ENCODE results near the gene IFT80. TPM values are rescaled to one million over a fixed set of nuclear protein-coding genes. Genes with fewer than 3 reads are reported as not detected.
A peak's percentile ranks its signal among the peaks of the same experiment; 100 is the strongest.

IFT80 gene
- 10 to 100 TPM; 22.8 to 25.9 TPM for total RNA-seq

DNA sequence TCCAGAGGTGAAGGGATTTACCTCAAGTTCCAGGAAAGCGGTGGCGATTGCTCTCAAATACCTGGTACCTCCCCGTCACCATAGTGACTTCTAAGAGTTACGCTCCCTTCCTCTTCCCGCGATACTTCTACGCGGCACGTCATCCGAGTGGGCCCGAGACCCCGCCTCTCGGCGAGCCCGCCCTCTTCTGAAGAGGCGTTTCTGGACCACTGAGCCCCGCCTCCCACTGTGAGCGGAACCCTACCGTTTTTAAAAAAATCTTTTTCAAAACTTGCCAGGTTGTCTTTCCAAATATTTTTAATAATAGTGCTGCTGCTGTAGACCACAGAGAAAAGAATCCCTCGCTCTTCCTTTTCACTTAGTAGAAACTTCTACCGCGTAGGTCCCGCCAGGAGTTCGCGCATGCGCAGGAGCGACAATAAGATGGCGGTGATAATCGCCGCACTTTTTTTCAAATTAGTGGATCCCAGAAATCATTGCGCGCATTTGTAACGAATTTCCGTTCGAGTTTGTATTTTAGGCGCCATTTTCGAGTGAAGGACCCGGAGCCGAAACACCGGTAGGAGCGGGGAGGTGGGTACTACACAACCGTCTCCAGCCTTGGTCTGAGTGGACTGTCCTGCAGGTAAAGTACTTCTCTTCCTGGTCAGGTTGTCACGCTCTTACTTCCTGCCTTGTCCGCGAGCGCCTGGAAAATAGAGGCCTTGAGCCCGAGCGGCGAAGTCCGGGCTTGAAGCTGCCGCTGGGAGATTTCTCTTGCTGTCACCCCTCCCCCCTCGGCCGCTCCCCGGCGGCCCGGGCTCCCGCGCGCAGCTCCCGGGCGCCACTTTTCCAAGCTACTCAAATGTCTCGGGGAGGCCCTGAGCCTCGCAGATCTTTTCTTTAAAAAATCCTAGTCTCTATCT is at the start of gene IFT80, which contains the start of gene SMC4:
IFT80 (minus strand) TSS at position 101 of the 905 bp plus-strand sequence. CDS start 14,625 bp downstream, outside the sequence.
SMC4 (plus strand) TSS at position 526 of the 905 bp plus-strand sequence. CDS start 1,177 bp downstream, outside the sequence.
- H3K4me1 Mint-ChIP-seq: peaks cover 44% of the 10 kb centered on the region
- peak; percentile 97 for DNase-seq
- peaks cover 49% of the 10 kb centered on the region for H3K36me3 Mint-ChIP-seq (ENCODE audit: low read depth)
- no peaks in the 10 kb centered on the region for H3K9me3 Mint-ChIP-seq
- ChIA-PET CTCF (interaction anchor here (0.6 to 2.0 kb wide), 7 partner anchors 9 to 50 kb away, joined by 3 to 11 read pairs (median 4); partner anchors contain the start of gene TRIM59), POLR2A (interaction anchor here (0.7 to 4.6 kb wide), 21 partner anchors 13 to 823 kb away, joined by 3 to 211 read pairs (median 4); partner anchors contain the start of genes KPNA4, PPM1L and TRIM59)
- H3K27ac Mint-ChIP-seq: peak within 1 kb of the TSS; percentile 89
- H3K27me3 Mint-ChIP-seq: no peaks in the 10 kb centered on the region
- peak within 1 kb of the TSS; percentile 94 for H3K4me3 Mint-ChIP-seq

DNA sequence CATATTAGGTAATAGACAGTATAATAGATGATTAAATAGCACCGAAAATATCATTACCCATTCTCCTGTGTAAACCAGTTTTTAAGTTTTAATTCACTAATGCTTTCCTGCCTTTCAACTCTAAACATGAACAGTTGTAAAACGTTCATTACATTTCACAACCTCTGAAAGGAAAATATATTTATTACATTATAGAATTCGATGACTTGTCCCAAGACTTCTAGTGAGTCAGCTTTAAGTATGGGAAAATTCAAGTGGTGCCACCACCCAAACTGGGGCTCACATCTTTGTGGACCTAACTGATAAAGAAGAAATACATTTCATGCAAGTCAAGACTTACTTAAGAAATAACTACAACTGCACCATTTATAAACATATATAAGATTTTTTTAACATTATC is 48.5 kb upstream of the IFT80 start:
- ChIA-PET CTCF (interaction anchor here (2.4 kb wide), 1 partner anchor 46 kb away, joined by 7 read pairs; no protein-coding TSS in a partner anchor), POLR2A (interaction anchor here (1.0 to 8.6 kb wide), 7 partner anchors 11 to 108 kb away, joined by 3 to 211 read pairs (median 70); partner anchors contain the start of genes IFT80 and SMC4)
- peak overlapping the region; percentile 89 for H3K4me3 Mint-ChIP-seq
- DNase-seq: no peak
- H3K9me3 Mint-ChIP-seq: no peaks in the 10 kb centered on the region
- peaks cover 58% of the 10 kb centered on the region for H3K36me3 Mint-ChIP-seq (ENCODE audit: low read depth)
- peaks cover 56% of the 10 kb centered on the region for H3K4me1 Mint-ChIP-seq
- H3K27me3 Mint-ChIP-seq: no peaks in the 10 kb centered on the region
- H3K27ac Mint-ChIP-seq: no peak overlapping the region

DNA sequence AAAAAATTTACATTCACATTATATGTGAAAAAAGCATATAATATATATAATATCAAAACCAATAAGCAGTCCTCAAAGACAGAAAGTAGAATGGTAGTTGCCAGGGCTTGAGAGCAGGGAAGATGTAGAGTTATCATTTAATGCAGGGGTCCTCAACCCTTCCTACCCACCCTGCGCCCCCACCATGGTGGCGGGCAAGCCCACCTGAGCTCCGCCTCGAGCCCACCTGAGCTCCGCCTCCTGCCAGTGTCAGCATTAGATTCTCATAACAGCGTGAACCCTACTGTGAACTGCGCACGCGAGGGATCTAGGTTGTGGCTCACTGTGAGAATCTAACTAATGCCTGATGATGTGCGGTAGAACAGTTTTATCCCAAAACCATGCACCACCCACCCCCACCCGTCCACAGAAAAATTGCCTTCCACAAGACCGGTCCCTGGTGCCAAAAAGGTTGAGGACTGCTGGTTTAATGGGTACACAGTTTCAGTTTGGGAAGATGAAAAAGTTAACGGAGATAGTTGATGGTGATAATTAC is 47.6 kb upstream of the IFT80 start:
- CTCF ChIA-PET: interaction anchor here (0.8 to 2.4 kb wide), 2 partner anchors 31 to 45 kb away, joined by 3 to 7 read pairs; no protein-coding TSS in a partner anchor
- Mint-ChIP-seq H3K4me1 (peaks cover 63% of the 10 kb centered on the region), H3K27ac (peak overlapping the region; percentile 45), H3K36me3 (ENCODE audit: low read depth) (peaks cover 66% of the 10 kb centered on the region), H3K4me3 (peak overlapping the region; percentile 68), H3K27me3 (no peaks in the 10 kb centered on the region), H3K9me3 (no peaks in the 10 kb centered on the region)
- no peak for DNase-seq
- POLR2A ChIA-PET: interaction anchor here (5.5 to 8.6 kb wide), 4 partner anchors 10 to 48 kb away, joined by 70 to 211 read pairs (median 132); partner anchors contain the start of genes IFT80 and SMC4

DNA sequence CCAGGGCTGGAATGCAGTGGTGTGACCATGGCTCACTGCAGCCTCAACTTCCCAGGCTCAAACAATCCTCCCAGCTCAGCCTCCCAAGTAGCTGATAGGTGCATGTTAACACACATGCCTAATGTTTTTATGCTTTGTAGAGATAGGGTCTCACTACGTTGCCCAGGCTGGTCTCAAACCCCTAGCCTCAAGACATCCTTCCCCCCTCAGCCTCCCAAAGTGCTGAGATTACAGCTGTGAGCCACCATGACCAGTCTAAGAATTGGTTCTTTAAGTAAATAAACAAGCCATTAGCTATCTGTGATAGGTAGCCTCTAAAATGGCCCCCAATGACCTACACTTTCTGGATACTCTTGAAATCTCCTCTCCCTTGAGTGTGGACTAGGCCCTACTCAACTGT is 46.8 kb upstream of the IFT80 start:
- peak overlapping the region; percentile 6 for H3K4me3 Mint-ChIP-seq
- H3K9me3 Mint-ChIP-seq: no peaks in the 10 kb centered on the region
- peaks cover 72% of the 10 kb centered on the region for H3K36me3 Mint-ChIP-seq (ENCODE audit: low read depth)
- peaks cover 67% of the 10 kb centered on the region for H3K4me1 Mint-ChIP-seq
- CTCF ChIA-PET: interaction anchor here (0.8 kb wide), 1 partner anchor 30 kb away, joined by 3 read pairs; no protein-coding TSS in a partner anchor
- H3K27me3 Mint-ChIP-seq: no peaks in the 10 kb centered on the region
- H3K27ac Mint-ChIP-seq: no peak overlapping the region
- POLR2A ChIA-PET: interaction anchor here (1.6 to 8.6 kb wide), 5 partner anchors 9 to 48 kb away, joined by 4 to 211 read pairs (median 97); partner anchors contain the start of genes IFT80 and SMC4
- no peak for DNase-seq

DNA sequence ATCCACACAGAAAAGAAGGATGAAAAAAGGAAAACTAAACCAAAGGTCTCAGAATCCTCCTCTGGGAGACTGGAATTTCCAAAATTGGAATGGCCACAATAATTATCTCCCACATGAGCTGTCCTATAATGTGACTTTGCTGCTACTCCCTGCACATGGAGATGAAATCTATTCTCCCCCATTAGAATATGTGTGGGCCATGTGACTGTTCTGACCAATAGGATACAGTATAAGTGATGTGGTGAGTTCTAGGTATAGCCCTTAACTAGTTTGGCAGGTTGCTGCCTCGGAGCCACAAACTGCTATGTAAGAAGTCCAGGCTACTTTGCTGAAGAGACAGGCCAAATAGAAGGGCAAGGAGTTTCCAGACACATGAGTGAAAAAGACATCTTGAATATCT is 45.4 kb upstream of the IFT80 start:
- ChIA-PET POLR2A (interaction anchor here (1.0 to 8.6 kb wide), 4 partner anchors 8 to 41 kb away, joined by 3 to 168 read pairs (median 37); no protein-coding TSS in a partner anchor), CTCF (interaction anchor here (1.1 to 2.3 kb wide), 3 partner anchors 30 to 36 kb away, joined by 4 to 7 read pairs (median 6); no protein-coding TSS in a partner anchor)
- no peak for DNase-seq
- Mint-ChIP-seq H3K27me3 (no peaks in the 10 kb centered on the region), H3K9me3 (no peaks in the 10 kb centered on the region), H3K4me1 (peaks cover 66% of the 10 kb centered on the region), H3K36me3 (ENCODE audit: low read depth) (peaks cover 77% of the 10 kb centered on the region), H3K4me3 (no peak overlapping the region), H3K27ac (peak overlapping the region; percentile 12)

DNA sequence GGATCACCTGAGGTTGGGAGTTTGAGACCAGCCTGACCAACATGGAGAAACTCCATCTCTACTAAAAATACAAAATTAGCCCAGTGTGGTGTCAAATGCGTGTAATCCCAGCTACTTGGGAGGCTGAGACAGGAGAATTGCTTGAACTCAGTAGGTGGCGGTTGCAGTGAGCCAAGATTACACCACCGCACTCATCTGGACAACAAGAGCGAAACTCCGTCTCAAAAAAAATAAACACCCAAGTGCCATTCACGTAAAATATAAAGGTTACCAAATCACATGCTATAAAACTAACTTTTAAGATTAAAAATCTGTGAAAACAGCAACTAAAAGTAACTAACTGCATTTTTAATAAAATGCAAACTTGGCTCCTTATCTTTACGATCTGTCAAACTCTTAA is 41.7 kb upstream of the IFT80 start:
- H3K27me3 Mint-ChIP-seq: no peaks in the 10 kb centered on the region
- no peak overlapping the region for H3K4me3 Mint-ChIP-seq
- H3K4me1 Mint-ChIP-seq: peaks cover 78% of the 10 kb centered on the region
- no peak overlapping the region for H3K27ac Mint-ChIP-seq
- no peaks in the 10 kb centered on the region for H3K9me3 Mint-ChIP-seq
- ChIA-PET CTCF (no interaction called here), POLR2A (interaction anchor here (0.8 to 1.5 kb wide), 4 partner anchors 8 to 41 kb away, joined by 3 to 16 read pairs (median 5); partner anchors contain the start of genes IFT80, SMC4 and TRIM59)
- no peak for DNase-seq
- H3K36me3 Mint-ChIP-seq (ENCODE audit: low read depth): peaks cover 81% of the 10 kb centered on the region

DNA sequence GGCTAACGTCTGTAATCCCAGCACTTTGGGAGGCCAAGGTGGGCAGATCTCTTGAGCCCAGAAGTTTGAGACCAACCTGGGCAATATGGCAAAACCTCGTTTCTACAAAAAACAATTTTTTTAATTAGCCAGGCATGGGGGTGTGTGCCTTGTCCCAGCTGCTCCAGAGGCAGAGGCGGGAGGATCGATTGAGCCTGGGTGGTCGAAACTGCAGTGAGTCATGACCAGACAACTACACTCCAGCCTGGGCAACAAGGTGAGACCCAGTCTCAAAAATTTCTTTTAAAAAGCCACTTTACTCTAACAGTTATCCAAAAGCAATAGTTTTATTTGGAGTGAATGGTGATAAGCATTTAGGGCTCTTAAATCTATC is 38.0 kb upstream of the IFT80 start:
- Mint-ChIP-seq H3K27me3 (no peaks in the 10 kb centered on the region), H3K27ac (peak overlapping the region; percentile 59), H3K4me1 (peaks cover 68% of the 10 kb centered on the region), H3K4me3 (no peak overlapping the region), H3K36me3 (ENCODE audit: low read depth) (peaks cover 83% of the 10 kb centered on the region), H3K9me3 (no peaks in the 10 kb centered on the region)
- ChIA-PET CTCF (interaction anchor here (1.0 kb wide), 1 partner anchor 24 kb away, joined by 3 read pairs; no protein-coding TSS in a partner anchor), POLR2A (interaction anchor here (1.1 to 5.0 kb wide), 7 partner anchors 11 to 50 kb away, joined by 3 to 70 read pairs (median 5); partner anchors contain the start of gene TRIM59)
- no peak for DNase-seq

DNA sequence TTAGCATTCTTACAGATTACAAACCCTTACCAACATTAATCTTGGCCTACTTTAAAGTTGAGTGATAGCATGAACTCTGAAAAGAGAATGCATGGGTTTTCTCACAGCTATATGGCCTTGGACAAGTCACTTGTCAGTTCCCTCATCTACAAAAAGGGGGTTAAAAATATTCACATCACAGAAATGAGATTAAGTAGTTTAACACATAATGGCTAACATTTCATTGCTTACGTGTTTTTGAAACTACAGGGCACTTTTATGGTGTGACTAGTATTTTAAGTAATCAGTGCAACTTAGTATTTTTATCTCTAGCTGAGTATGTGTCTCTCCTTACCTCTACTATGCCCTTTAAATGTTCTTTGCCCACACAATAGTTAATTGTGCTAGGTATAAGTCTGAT is 36.7 kb upstream of the IFT80 start:
- peaks cover 83% of the 10 kb centered on the region for H3K36me3 Mint-ChIP-seq (ENCODE audit: low read depth)
- CTCF ChIA-PET: interaction anchor here (1.3 to 4.6 kb wide), 2 partner anchors 21 to 429 kb away, joined by 3 to 27 read pairs; no protein-coding TSS in a partner anchor
- H3K27ac Mint-ChIP-seq: peak overlapping the region; percentile 59
- H3K27me3 Mint-ChIP-seq: no peaks in the 10 kb centered on the region
- H3K9me3 Mint-ChIP-seq: no peaks in the 10 kb centered on the region
- no peak for DNase-seq
- peaks cover 57% of the 10 kb centered on the region for H3K4me1 Mint-ChIP-seq
- H3K4me3 Mint-ChIP-seq: no peak overlapping the region
- POLR2A ChIA-PET: interaction anchor here (0.6 to 5.0 kb wide), 15 partner anchors 8 to 130 kb away, joined by 3 to 70 read pairs (median 7); partner anchors contain the start of genes KPNA4, SMC4 and TRIM59

DNA sequence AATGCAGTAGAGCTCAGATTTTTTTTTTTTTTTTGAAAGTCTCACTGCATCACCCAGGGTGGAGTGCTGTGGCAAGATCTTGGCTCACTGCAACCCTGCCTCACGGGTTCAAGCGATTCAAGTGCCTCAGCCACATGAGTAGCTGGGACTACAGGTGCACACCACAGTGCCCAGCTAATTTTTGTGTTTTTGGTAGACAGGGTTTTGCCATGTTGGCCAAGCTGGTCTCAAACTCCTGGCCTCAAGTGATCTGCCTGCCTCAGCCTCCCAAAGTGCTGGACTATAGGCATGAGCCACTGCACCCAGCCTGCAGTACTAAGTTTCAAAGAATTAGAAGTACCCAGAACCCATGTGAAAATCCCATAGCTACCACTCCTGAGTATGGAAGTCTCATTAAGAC is 36.1 kb upstream of the IFT80 start:
- CTCF ChIA-PET: interaction anchor here (1.3 to 4.6 kb wide), 2 partner anchors 20 to 429 kb away, joined by 3 to 27 read pairs; no protein-coding TSS in a partner anchor
- H3K4me3 Mint-ChIP-seq: no peak overlapping the region
- POLR2A ChIA-PET: interaction anchor here (1.1 to 5.0 kb wide), 11 partner anchors 10 to 35 kb away, joined by 3 to 70 read pairs (median 8); partner anchors contain the start of genes SMC4 and TRIM59
- peaks cover 81% of the 10 kb centered on the region for H3K36me3 Mint-ChIP-seq (ENCODE audit: low read depth)
- no peak for DNase-seq
- no peak overlapping the region for H3K27ac Mint-ChIP-seq
- no peaks in the 10 kb centered on the region for H3K9me3 Mint-ChIP-seq
- no peaks in the 10 kb centered on the region for H3K27me3 Mint-ChIP-seq
- peaks cover 52% of the 10 kb centered on the region for H3K4me1 Mint-ChIP-seq

DNA sequence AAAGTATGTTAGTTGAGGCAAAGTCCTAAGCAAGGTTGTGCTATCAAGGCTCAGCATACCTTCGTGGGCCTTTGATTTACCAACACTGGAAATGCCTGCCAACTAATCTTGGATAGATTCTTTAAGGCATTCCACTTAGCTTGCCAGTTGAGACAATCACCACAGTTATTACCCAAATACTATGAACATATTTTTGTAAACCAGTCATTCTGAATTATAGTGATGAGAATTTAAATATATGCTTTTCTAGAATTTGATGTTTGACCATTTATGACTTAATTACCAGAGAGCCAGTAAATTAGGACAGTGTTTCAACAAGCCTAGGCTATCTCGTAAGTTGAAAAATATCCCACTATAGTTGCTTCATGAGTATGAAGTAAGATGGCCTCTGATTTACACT is 35.0 kb upstream of the IFT80 start:
- Mint-ChIP-seq H3K4me1 (peaks cover 47% of the 10 kb centered on the region), H3K36me3 (ENCODE audit: low read depth) (peaks cover 78% of the 10 kb centered on the region), H3K27me3 (no peaks in the 10 kb centered on the region), H3K9me3 (no peaks in the 10 kb centered on the region), H3K27ac (no peak overlapping the region), H3K4me3 (no peak overlapping the region)
- no peak for DNase-seq
- CTCF ChIA-PET: interaction anchor here (4.6 kb wide), 1 partner anchor 19 kb away, joined by 27 read pairs; no protein-coding TSS in a partner anchor
- POLR2A ChIA-PET: interaction anchor here (1.3 to 5.0 kb wide), 7 partner anchors 14 to 31 kb away, joined by 3 to 70 read pairs (median 8); partner anchors contain the start of gene TRIM59

DNA sequence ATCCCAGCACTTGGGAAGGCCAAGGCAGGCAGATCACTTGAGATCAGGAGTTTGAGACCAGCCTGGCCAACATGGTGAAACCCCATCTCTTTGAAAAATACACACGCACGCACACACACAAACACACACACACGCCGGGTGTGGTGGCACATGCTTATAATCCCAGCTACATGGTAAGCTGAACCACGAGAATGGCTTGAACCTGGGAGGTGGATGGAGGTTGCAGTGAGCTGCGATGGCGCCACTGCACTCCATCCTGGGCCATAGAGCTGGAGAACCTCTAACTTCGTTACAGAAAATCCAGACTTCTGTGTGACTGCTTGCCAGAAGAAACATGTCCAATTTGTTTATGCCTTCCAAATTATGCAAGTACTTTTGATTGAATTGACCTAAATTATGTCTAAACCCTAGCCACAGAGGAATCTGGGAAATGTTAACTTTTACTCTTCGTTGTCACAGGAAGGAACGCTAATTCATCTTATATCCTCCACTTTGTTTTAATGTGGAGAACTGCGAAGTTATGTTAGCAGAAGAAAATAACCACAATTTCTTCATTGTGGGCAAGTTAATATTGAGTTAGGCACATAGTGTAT is 28.9 kb upstream of the IFT80 start:
- H3K27ac Mint-ChIP-seq: peak overlapping the region; percentile 26
- DNase-seq: no peak
- no peaks in the 10 kb centered on the region for H3K9me3 Mint-ChIP-seq
- POLR2A ChIA-PET: interaction anchor here (1.0 to 3.2 kb wide), 6 partner anchors 8 to 15 kb away, joined by 3 to 14 read pairs (median 6); no protein-coding TSS in a partner anchor
- no peaks in the 10 kb centered on the region for H3K27me3 Mint-ChIP-seq
- H3K4me3 Mint-ChIP-seq: no peak overlapping the region
- H3K36me3 Mint-ChIP-seq (ENCODE audit: low read depth): peaks cover 85% of the 10 kb centered on the region
- peaks cover 15% of the 10 kb centered on the region for H3K4me1 Mint-ChIP-seq
- CTCF ChIA-PET: no interaction called here
